HEK293 (cell line): ENCODE results near the gene OR56B1.

Experiments
- CTCF ChIA-PET: fragments of 350-600 bp; formaldehyde crosslinking; extraction: SDS; loops from one replicate; lab custom pipeline; 2021; ENCODE audit warnings: antibody characterized with exemption; lab: Yijun Ruan, JAX
- POLR2A ChIA-PET: fragments of 300-600 bp; formaldehyde crosslinking; extraction: SDS; loops from one replicate; lab custom pipeline; 2020; ENCODE audit warnings: antibody characterized with exemption, inconsistent platforms; lab: Yijun Ruan, JAX
- H3K27ac ChIP-seq: fragments of 200-500 bp; sonication (Bioruptor generic); 2 replicates; pipeline ENCODE4 v1.5.1; 2014; ENCODE audit warnings: low read depth, low read length, control low read depth, inconsistent platforms; ENCODE audit errors: extremely low read depth
- H3K36me3 ChIP-seq, 2 experiments: fragments of 200-500 bp in 1 of 2; sonication (Bioruptor generic) in 1 of 2; 1 replicate in 1 of 2; 2 replicates in 1 of 2; pipeline ENCODE4 v1.5.1; 2014 to 2017; ENCODE audit warnings: inconsistent platforms in 2 of 2, low read length in 2 of 2; ENCODE audit not compliant: control insufficient read depth in 2 of 2, insufficient read depth in 1 of 2
- H3K4me1 ChIP-seq: fragments of 200-500 bp; sonication (Bioruptor generic); 2 replicates; pipeline ENCODE4 v1.5.1; 2014; ENCODE audit warnings: mild to moderate bottlenecking, low read length, inconsistent platforms; ENCODE audit not compliant: control insufficient read depth, insufficient read depth
- H3K4me3 ChIP-seq: 2 replicates; pipeline ENCODE4 v1.5.1; 2011; ENCODE audit warnings: low read depth, mild to moderate bottlenecking, control low read depth, low read length, moderate library complexity
- H3K9me3 ChIP-seq: fragments of 200-500 bp; sonication (Bioruptor generic); 2 replicates; pipeline ENCODE4 v1.5.1; 2014; ENCODE audit warnings: low read depth, low read length, inconsistent platforms; ENCODE audit not compliant: control insufficient read depth, insufficient read depth
- CTCF ChIP-seq: fragments of 450-650 bp; formaldehyde crosslinking; IDR thresholded peaks from 2 replicates; pipeline ENCODE4 v1.5.1; 2016; ENCODE audit warnings: missing biosample characterization, missing genetic modification characterization
- GLI4 ChIP-seq: fragments of 450-650 bp; formaldehyde crosslinking; IDR thresholded peaks from 2 replicates; pipeline ENCODE4 v1.5.1; 2016; ENCODE audit warnings: missing biosample characterization, missing genetic modification characterization
- HIC1 ChIP-seq: fragments of 450-650 bp; formaldehyde crosslinking; IDR thresholded peaks from 2 replicates; pipeline ENCODE4 v1.5.1; 2016; ENCODE audit warnings: missing biosample characterization, missing genetic modification characterization
- KLF10 ChIP-seq: fragments of 450-650 bp; IDR thresholded peaks from 2 replicates; pipeline ENCODE4 v1.5.1; 2018; ENCODE audit warnings: missing biosample characterization, mild to moderate bottlenecking, missing genetic modification characterization
- KLF7 ChIP-seq: fragments of 450-650 bp; formaldehyde crosslinking; IDR thresholded peaks from 2 replicates; pipeline ENCODE4 v1.5.1; 2016; ENCODE audit warnings: missing biosample characterization, missing genetic modification characterization, borderline replicate concordance
- PRDM1 ChIP-seq: fragments of 450-650 bp; formaldehyde crosslinking; IDR thresholded peaks from 2 replicates; pipeline ENCODE4; 2016; ENCODE audit warnings: missing biosample characterization, missing genetic modification characterization
- PRDM6 ChIP-seq: fragments of 450-650 bp; formaldehyde crosslinking; IDR thresholded peaks from 2 replicates; pipeline ENCODE4 v1.5.1; 2017; ENCODE audit warnings: missing biosample characterization, missing genetic modification characterization
- ZNF341 ChIP-seq: fragments of 450-650 bp; formaldehyde crosslinking; IDR thresholded peaks from 2 replicates; pipeline ENCODE4; 2016; ENCODE audit warnings: low read depth, missing biosample characterization, missing genetic modification characterization
- ZNF416 ChIP-seq: fragments of 450-650 bp; formaldehyde crosslinking; IDR thresholded peaks from 2 replicates; pipeline ENCODE4 v1.5.1; 2016; ENCODE audit warnings: missing biosample characterization, missing genetic modification characterization
- ZNF426 ChIP-seq: fragments of 450-650 bp; formaldehyde crosslinking; IDR thresholded peaks from 2 replicates; pipeline ENCODE4 v1.5.1; 2017; ENCODE audit warnings: missing biosample characterization, missing genetic modification characterization, mild to moderate bottlenecking, inconsistent platforms, moderate library complexity
- ZNF501 ChIP-seq: fragments of 450-650 bp; formaldehyde crosslinking; IDR thresholded peaks from 2 replicates; pipeline ENCODE4 v1.5.1; 2016; ENCODE audit warnings: missing biosample characterization, missing genetic modification characterization
- ZNF521 ChIP-seq: fragments of 450-650 bp; formaldehyde crosslinking; IDR thresholded peaks from 2 replicates; pipeline ENCODE4 v1.5.1; 2017; ENCODE audit warnings: missing biosample characterization, mild to moderate bottlenecking, missing genetic modification characterization
- ZNF544 ChIP-seq: fragments of 450-650 bp; formaldehyde crosslinking; IDR thresholded peaks from 2 replicates; pipeline ENCODE4 v1.5.0; 2017; ENCODE audit warnings: missing biosample characterization, missing genetic modification characterization
- ZNF623 ChIP-seq: fragments of 450-650 bp; formaldehyde crosslinking; IDR thresholded peaks from 2 replicates; pipeline ENCODE4 v1.5.1; 2016; ENCODE audit warnings: missing biosample characterization, missing genetic modification characterization
- ZNF660 ChIP-seq: fragments of 450-650 bp; IDR thresholded peaks from 2 replicates; pipeline ENCODE4 v1.5.1; 2018; ENCODE audit warnings: missing biosample characterization, mild to moderate bottlenecking, missing genetic modification characterization
- ZNF677 ChIP-seq: fragments of 450-650 bp; IDR thresholded peaks from 2 replicates; pipeline ENCODE4 v1.5.0; 2018; ENCODE audit warnings: missing biosample characterization, mild to moderate bottlenecking, missing genetic modification characterization, moderate library complexity
- ZNF701 ChIP-seq: fragments of 450-650 bp; formaldehyde crosslinking; IDR thresholded peaks from 2 replicates; pipeline ENCODE4 v1.5.1; 2016; ENCODE audit warnings: missing biosample characterization, missing genetic modification characterization
- ZNF76 ChIP-seq: fragments of 450-650 bp; formaldehyde crosslinking; IDR thresholded peaks from 2 replicates; pipeline ENCODE4; 2016; ENCODE audit warnings: low read depth, missing biosample characterization, missing genetic modification characterization, borderline replicate concordance
- ZNF776 ChIP-seq: fragments of 450-650 bp; formaldehyde crosslinking; IDR thresholded peaks from 2 replicates; pipeline ENCODE4 v1.5.0; 2017; ENCODE audit warnings: missing biosample characterization, missing genetic modification characterization, borderline replicate concordance
- ZNF830 ChIP-seq: fragments of 450-650 bp; IDR thresholded peaks from 2 replicates; pipeline ENCODE4 v1.5.0; 2018; ENCODE audit warnings: missing biosample characterization, missing genetic modification characterization, low read depth, mild to moderate bottlenecking, moderate library complexity

Gene OR56B1

GRCh38 chr11:5703741-5704536 is 32.3 kb upstream of the OR56B1 start:
- H3K9me3 ChIP-seq, result no peaks in the 10 kb centered on the region
- ChIA-PET POLR2A (no interaction called here), CTCF (interaction anchor here (0.5 to 0.6 kb wide), 2 partner anchors 14 to 626 kb away, joined by 3 read pairs; no protein-coding TSS in a partner anchor)
- TF ChIP-seq PRDM1, result no peak
- no peak for TF ChIP-seq ZNF341 (tag by site-specific recombination)
- TF ChIP-seq ZNF501 (tag by site-specific recombination), result no peak
- TF ChIP-seq GLI4 (tag by site-specific recombination), result no peak
- no peak for TF ChIP-seq CTCF (tag by site-specific recombination)
- no peak for TF ChIP-seq ZNF830 (tag by site-specific recombination)
- no peak for TF ChIP-seq ZNF426
- no peaks in the 10 kb centered on the region for H3K36me3 ChIP-seq
- no peaks in the 10 kb centered on the region for H3K4me1 ChIP-seq
- no peak overlapping the region for H3K4me3 ChIP-seq
- H3K27ac ChIP-seq, result no peak overlapping the region

- Histone ChIP-seq H3K27ac (no peak overlapping the region), H3K9me3 (no peaks in the 10 kb centered on the region), H3K36me3 (no peaks in the 10 kb centered on the region), H3K4me3 (no peak overlapping the region), H3K4me1 (no peaks in the 10 kb centered on the region)
- ChIA-PET POLR2A (no interaction called here), CTCF (no interaction called here)
- no peak for TF ChIP-seq ZNF521
- TF ChIP-seq ZNF776, result no peak
- no peak for TF ChIP-seq KLF10 (tag by site-specific recombination)
- no peak for TF ChIP-seq GLI4 (tag by site-specific recombination)
- no peak for TF ChIP-seq HIC1 (tag by site-specific recombination)
Observed at GRCh38 chr11:5705688-5706087, 30.6 kb upstream of the OR56B1 start.

- no peak overlapping the region for H3K4me3 ChIP-seq
- no peaks in the 10 kb centered on the region for H3K36me3 ChIP-seq
- no peaks in the 10 kb centered on the region for H3K9me3 ChIP-seq
- ChIA-PET POLR2A (no interaction called here), CTCF (interaction anchor here (0.6 to 1.6 kb wide), 4 partner anchors 48 to 308 kb away, joined by 3 to 5 read pairs (median 4); no protein-coding TSS in a partner anchor)
- no peak overlapping the region for H3K27ac ChIP-seq
- no peaks in the 10 kb centered on the region for H3K4me1 ChIP-seq
- TF ChIP-seq ZNF623 (no peak), KLF7 (no peak), ZNF76 (tag by site-specific recombination) (no peak), ZNF544 (tag by site-specific recombination) (no peak), PRDM6 (no peak), ZNF416 (no peak), ZNF677 (tag by site-specific recombination) (no peak), ZNF501 (tag by site-specific recombination) (no peak), ZNF341 (tag by site-specific recombination) (no peak), ZNF660 (no peak), ZNF701 (tag by site-specific recombination) (no peak)
Observed at GRCh38 chr11:5712507-5712906, 23.7 kb upstream of the OR56B1 start.
